HCT116 (cell line): ENCODE results near the gene CDK1. TPM values are rescaled to one million over a fixed set of nuclear protein-coding genes. Genes with fewer than 3 reads are reported as not detected.

Experiments
- ATAC-seq: fragments of 200-7000 bp; cut with Tn5 transposase; 2 replicates; pipeline ENCODE4 v1.9.1; 2020; ENCODE audit warnings: mild to moderate bottlenecking, moderate library complexity
- BruUV-seq: library from RNA; stranded (reverse); fragments of 400-500 nt; replicated peaks from 2 replicates; lab custom pipeline; 2021; lab: Mats Ljungman, UMichigan
- CTCF ChIA-PET: fragments of 300-600 bp; sonication (Branson Sonifier 250); formaldehyde crosslinking; loops from one replicate; lab custom pipeline; 2021; ENCODE audit warnings: antibody characterized with exemption; lab: Charles Lee
- POLR2A ChIA-PET: fragments of 300-600, 350-600 bp; sonication (Branson Sonifier 250); formaldehyde crosslinking; loops from one replicate; lab custom pipeline; 2021; ENCODE audit warnings: antibody characterized with exemption; lab: Charles Lee
- RAD21 ChIA-PET, 2 experiments: fragments of 300-600 bp; sonication (Branson Sonifier 250); formaldehyde crosslinking; loops; one replicate each; lab custom pipeline; 2023; ENCODE audit warnings: low total read pairs in 2 of 2; ENCODE audit not compliant: uncharacterized antibody in 2 of 2, unreplicated experiment in 2 of 2, low non-redundant PET in 1 of 2; lab: Charles Lee
- DNase-seq: peaks from one replicate; pipeline ENCODE4 v3.0.0-alpha.2; 2010; ENCODE audit warnings: low read depth, low spot score
- H2AFZ ChIP-seq: fragments of 200-600 bp; shearing (Covaris generic), sonication (generic); 2 replicates; pipeline ENCODE4 v1.6.1; 2017; ENCODE audit warnings: low read depth, mixed run types, mixed read lengths, antibody characterized with exemption, low read length; ENCODE audit not compliant: poor library complexity, severe bottlenecking
- H3K27ac ChIP-seq: 2 replicates; pipeline ENCODE4 v1.5.1; 2012; ENCODE audit warnings: low read depth, low read length
- H3K27me3 ChIP-seq: fragments of 200-600 bp; sonication (generic); 2 replicates; pipeline ENCODE4 v1.6.1; 2016; ENCODE audit warnings: mixed run types, low read length, mixed read lengths; ENCODE audit not compliant: insufficient read depth
- H3K36me3 ChIP-seq, 2 experiments: fragments of 200-500 bp in 1 of 2; fragments of 200-600 bp in 1 of 2; sonication (Bioruptor generic) in 1 of 2; sonication (generic) in 1 of 2; 2 replicates each; pipeline versions ENCODE4 v1.5.1 to v1.6.1; 2014 to 2016; ENCODE audit warnings: low read length in 2 of 2, inconsistent platforms in 1 of 2, mixed read lengths in 1 of 2, mixed run types in 1 of 2; ENCODE audit not compliant: insufficient read depth in 2 of 2, control insufficient read depth in 1 of 2
- H3K4me1 ChIP-seq, 2 experiments: fragments of 200-600 bp in 1 of 2; sonication (generic) in 1 of 2; 2 replicates each; pipeline versions ENCODE4 v1.5.1 to v1.6.1; 2012 to 2017; ENCODE audit warnings: low read length in 2 of 2, inconsistent platforms in 1 of 2, mild to moderate bottlenecking in 1 of 2, mixed read lengths in 1 of 2, mixed run types in 1 of 2, moderate library complexity in 1 of 2; ENCODE audit not compliant: insufficient read depth in 2 of 2, control insufficient read depth in 1 of 2
- H3K4me2 ChIP-seq: fragments of 200-600 bp; sonication (generic); 2 replicates; pipeline ENCODE4 v1.6.1; 2017; ENCODE audit warnings: mixed run types, low read length, mixed read lengths
- H3K4me3 ChIP-seq, 2 experiments: fragments of 200-600 bp in 1 of 2; sonication (generic) in 1 of 2; replicated peaks in 1 of 2; 2 replicates each; pipeline ENCODE4 v1.5.1; 2011 to 2016; ENCODE audit warnings: low read length in 2 of 2, control low read depth in 1 of 2, low read depth in 1 of 2, mild to moderate bottlenecking in 1 of 2, mixed read lengths in 1 of 2, mixed run types in 1 of 2
- H3K79me2 ChIP-seq: fragments of 200-600 bp; sonication (generic); 2 replicates; pipeline ENCODE4 v1.6.1; 2017; ENCODE audit warnings: mild to moderate bottlenecking, mixed run types, low read length, moderate library complexity, mixed read lengths; ENCODE audit not compliant: insufficient read depth
- H3K9ac ChIP-seq: fragments of 200-600 bp; sonication (generic); 2 replicates; pipeline ENCODE4 v1.6.1; 2016; ENCODE audit warnings: low read length, mixed read lengths
- H3K9me2 ChIP-seq: fragments of 200-600 bp; sonication (generic), shearing (Covaris generic); 2 replicates; pipeline ENCODE4 v1.6.1; 2017; ENCODE audit warnings: mixed run types, mild to moderate bottlenecking, moderate library complexity; ENCODE audit not compliant: insufficient read depth
- H3K9me3 ChIP-seq, 2 experiments: fragments of 200-500 bp in 1 of 2; fragments of 200-600 bp in 1 of 2; sonication (Bioruptor generic) in 1 of 2; sonication (generic) in 1 of 2; 2 replicates each; pipeline ENCODE4 v1.6.1; 2014 to 2017; ENCODE audit warnings: low read length in 2 of 2, mixed read lengths in 2 of 2, inconsistent platforms in 1 of 2, low read depth in 1 of 2, mild to moderate bottlenecking in 1 of 2, mixed run types in 1 of 2, moderate library complexity in 1 of 2; ENCODE audit not compliant: control insufficient read depth in 1 of 2, insufficient read depth in 1 of 2
- H4K20me1 ChIP-seq: fragments of 200-600 bp; sonication (generic), shearing (Covaris generic); 2 replicates; pipeline ENCODE4 v1.6.1; 2017; ENCODE audit warnings: mixed run types, mild to moderate bottlenecking, moderate library complexity; ENCODE audit not compliant: insufficient read depth
- EGR1 ChIP-seq: IDR thresholded peaks from 2 replicates; pipeline ENCODE4 v1.6.1; 2012; ENCODE audit warnings: low read depth
- ELF1 ChIP-seq: IDR thresholded peaks from 2 replicates; pipeline ENCODE4 v1.6.1; 2012; ENCODE audit warnings: low read depth, borderline replicate concordance
- JUND ChIP-seq: IDR thresholded peaks from 2 replicates; pipeline ENCODE4 v1.6.1; 2012
- RAD21 ChIP-seq: IDR thresholded peaks from 2 replicates; pipeline ENCODE4 v1.6.1; 2012; ENCODE audit warnings: low read depth, mild to moderate bottlenecking
- SIN3A ChIP-seq: IDR thresholded peaks from 2 replicates; pipeline ENCODE4 v1.6.1; 2012; ENCODE audit warnings: low read depth
- SP1 ChIP-seq: IDR thresholded peaks from 2 replicates; pipeline ENCODE4 v1.6.1; 2012; ENCODE audit warnings: low read depth
- SRF ChIP-seq: IDR thresholded peaks from 2 replicates; pipeline ENCODE4 v1.6.1; 2012; ENCODE audit warnings: low read depth
- TCF7L2 ChIP-seq: IDR thresholded peaks from 2 replicates; pipeline ENCODE4 v1.7.0; 2011; ENCODE audit warnings: borderline replicate concordance, inconsistent platforms; ENCODE audit not compliant: insufficient read depth, insufficient read length; ENCODE audit errors: extremely low read depth
- intact Hi-C: fragments of 100-400 bp; cut with micrococcal nuclease; formaldehyde crosslinking; loops from 2 replicates; pipeline ENCODE4 v1.10.0; 2022
- total RNA-seq: library from RNA; stranded (reverse); gene quantifications from one replicate; pipeline ENCODE4 v1.2.1, GENCODE V29; 2021; ENCODE audit not compliant: unreplicated experiment
- TF ChIP-seq, protein P1 (sequence below), 3 experiments: fragments of 200-600 bp in 1 of 3; sonication (generic) in 1 of 3; IDR thresholded peaks in 2 of 3; conservative IDR thresholded peaks in 1 of 3; 2 replicates each; pipeline ENCODE4 v1.5.1; 2012 to 2017; ENCODE audit warnings: low read depth in 2 of 3, low read length in 2 of 3, antibody characterized with exemption in 1 of 3, borderline replicate concordance in 1 of 3, control low read depth in 1 of 3, mild to moderate bottlenecking in 1 of 3, mixed read lengths in 1 of 3, mixed run types in 1 of 3, moderate library complexity in 1 of 3; ENCODE audit not compliant: insufficient read depth in 1 of 3

The CDK1 gene
- total RNA-seq, 1 experiment from 2014 or later: 104 TPM

DNA sequence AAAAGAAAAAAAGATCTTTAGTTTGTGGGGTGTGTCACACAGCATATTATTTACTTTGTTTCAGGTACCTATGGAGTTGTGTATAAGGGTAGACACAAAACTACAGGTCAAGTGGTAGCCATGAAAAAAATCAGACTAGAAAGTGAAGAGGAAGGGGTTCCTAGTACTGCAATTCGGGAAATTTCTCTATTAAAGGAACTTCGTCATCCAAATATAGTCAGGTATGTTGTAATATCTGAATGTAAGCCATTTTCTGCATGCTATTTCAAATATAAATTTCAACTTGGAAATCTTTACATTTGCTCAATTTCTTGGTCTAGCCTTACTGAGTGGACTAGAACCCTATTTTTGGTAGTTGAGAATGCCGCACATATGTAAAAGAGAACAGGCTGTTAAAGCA lies 6.4 kb downstream of the CDK1 start:
- H3K9ac ChIP-seq: no peak overlapping the region
- H4K20me1 ChIP-seq: peaks cover 27% of the 10 kb centered on the region; the same call in 1 of the 2 replicates
- ChIA-PET RAD21 (no interaction called here), CTCF (no interaction called here), POLR2A (interaction anchor here (1.3 kb wide), 1 partner anchor 12 kb away, joined by 5 read pairs; no protein-coding TSS in a partner anchor)
- H3K4me3 ChIP-seq: no peak overlapping the region
- peaks cover 0 to 8% of the 10 kb centered on the region in 2 experiments; a peak in 2 of 4 replicates for H3K4me1 ChIP-seq
- H3K27ac ChIP-seq: no peak overlapping the region
- peaks cover 100% of the 10 kb centered on the region for H3K79me2 ChIP-seq
- intact Hi-C loops: no loop called here
- no peak overlapping the region for H3K4me2 ChIP-seq
- no TSS peak for BruUV-seq
- ATAC-seq (no peak), DNase-seq (no peak)
- H3K36me3 ChIP-seq: peaks cover 52 to 74% of the 10 kb centered on the region in 2 experiments
- no peak for TF ChIP-seq RAD21
- TF ChIP-seq SIN3A: no peak
- no peak for TF ChIP-seq SP1
- TF ChIP-seq ELF1: no peak
- no peak for TF ChIP-seq JUND
- TF ChIP-seq, protein P1, sequence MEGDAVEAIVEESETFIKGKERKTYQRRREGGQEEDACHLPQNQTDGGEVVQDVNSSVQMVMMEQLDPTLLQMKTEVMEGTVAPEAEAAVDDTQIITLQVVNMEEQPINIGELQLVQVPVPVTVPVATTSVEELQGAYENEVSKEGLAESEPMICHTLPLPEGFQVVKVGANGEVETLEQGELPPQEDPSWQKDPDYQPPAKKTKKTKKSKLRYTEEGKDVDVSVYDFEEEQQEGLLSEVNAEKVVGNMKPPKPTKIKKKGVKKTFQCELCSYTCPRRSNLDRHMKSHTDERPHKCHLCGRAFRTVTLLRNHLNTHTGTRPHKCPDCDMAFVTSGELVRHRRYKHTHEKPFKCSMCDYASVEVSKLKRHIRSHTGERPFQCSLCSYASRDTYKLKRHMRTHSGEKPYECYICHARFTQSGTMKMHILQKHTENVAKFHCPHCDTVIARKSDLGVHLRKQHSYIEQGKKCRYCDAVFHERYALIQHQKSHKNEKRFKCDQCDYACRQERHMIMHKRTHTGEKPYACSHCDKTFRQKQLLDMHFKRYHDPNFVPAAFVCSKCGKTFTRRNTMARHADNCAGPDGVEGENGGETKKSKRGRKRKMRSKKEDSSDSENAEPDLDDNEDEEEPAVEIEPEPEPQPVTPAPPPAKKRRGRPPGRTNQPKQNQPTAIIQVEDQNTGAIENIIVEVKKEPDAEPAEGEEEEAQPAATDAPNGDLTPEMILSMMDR (IDR thresholded peaks at IDR 0.05 in 2 of 3, conservative IDR thresholded peaks at IDR 0.05 in 1 of 3; ENCODE audit: borderline replicate concordance in 1 of 3, insufficient read depth in 1 of 3, low read depth in 2 of 3, low read length in 2 of 3): no peak
- TF ChIP-seq SRF: no peak
- no peak for TF ChIP-seq TCF7L2
- TF ChIP-seq EGR1: no peak
- no peaks in the 10 kb centered on the region for H3K27me3 ChIP-seq
- H3K9me2 ChIP-seq: no peaks in the 10 kb centered on the region
- no peak overlapping the region for H2AFZ ChIP-seq
- H3K9me3 ChIP-seq: no peaks in the 10 kb centered on the region

DNA sequence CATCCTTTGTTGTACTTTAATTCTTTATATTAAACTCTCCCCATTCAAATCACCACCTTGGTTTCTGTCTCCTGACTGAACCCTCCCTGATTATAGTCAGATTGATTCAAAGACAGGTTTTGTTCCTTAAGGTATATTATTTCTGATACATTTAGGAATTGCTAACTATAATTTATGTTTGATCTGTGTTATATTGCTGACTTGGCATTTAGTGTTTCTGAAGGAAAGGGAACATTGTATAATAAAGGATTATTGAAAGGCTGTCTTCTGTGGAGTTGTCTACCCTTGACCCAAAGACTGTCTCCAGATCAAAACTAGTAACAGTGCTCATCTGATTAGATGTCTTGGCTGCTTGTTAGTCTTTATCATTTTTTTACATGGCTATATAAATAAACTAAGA lies 10.3 kb downstream of the CDK1 start:
- intact Hi-C loops: no loop called here

More for the DNA sequence above, 10.3 kb downstream of the CDK1 start:
- H3K4me3 ChIP-seq: no peak overlapping the region
- RAD21 ChIA-PET: no interaction called here
- H4K20me1 ChIP-seq: peaks cover 38% of the 10 kb centered on the region; the same call in 1 of the 2 replicates
- no peak overlapping the region for H3K27ac ChIP-seq
- H3K4me1 ChIP-seq: no peaks in the 10 kb centered on the region
- H3K9me3 ChIP-seq: no peaks in the 10 kb centered on the region
- CTCF ChIA-PET: no interaction called here
- BruUV-seq: no TSS peak
- H2AFZ ChIP-seq: no peak overlapping the region
- TF ChIP-seq SP1: no peak
- H3K79me2 ChIP-seq: peaks cover 100% of the 10 kb centered on the region
- H3K36me3 ChIP-seq: peaks cover 54 to 90% of the 10 kb centered on the region in 2 experiments
- POLR2A ChIA-PET: no interaction called here
- no peaks in the 10 kb centered on the region for H3K27me3 ChIP-seq
- H3K9ac ChIP-seq: no peak overlapping the region
- ATAC-seq (no peak), DNase-seq (no peak)
- H3K4me2 ChIP-seq: no peak overlapping the region
- H3K9me2 ChIP-seq: no peaks in the 10 kb centered on the region
